CD4-positive, alpha-beta T cell (primary cell): ENCODE measurements around the gene KCNC4. TPM values are rescaled to one million over a fixed set of nuclear protein-coding genes. Genes with fewer than 3 reads are reported as not detected.

Experiments
- ATAC-seq: fragments of 200-7000 bp; cut with Tn5 transposase; one replicate; pipeline ENCODE4 v1.10.0; 2022; ENCODE audit warnings: mild to moderate bottlenecking; ENCODE audit not compliant: poor library complexity
- CTCF ChIA-PET: fragments of 350-600 bp; sonication (Branson Sonifier 250); formaldehyde crosslinking; loops from one replicate; lab custom pipeline; 2021; ENCODE audit warnings: antibody characterized with exemption, inconsistent platforms; lab: Charles Lee
- POLR2A ChIA-PET: fragments of 350-600 bp; sonication (Branson Sonifier 250); formaldehyde crosslinking; loops from one replicate; lab custom pipeline; 2021; ENCODE audit warnings: antibody characterized with exemption, inconsistent platforms; lab: Charles Lee
- DNase-seq, 14 experiments: peaks; one replicate each; pipeline ENCODE4 v3.0.0-alpha.2; 2013 to 2020; ENCODE audit warnings: mixed read lengths in 2 of 14
- H3K27ac ChIP-seq, 2 donors: one replicate each; pipeline versions ENCODE4 v1.5.1 to v1.7.0; 2013; ENCODE audit warnings: low read length in 2 of 2, low read depth in 1 of 2, mild to moderate bottlenecking in 1 of 2
- H3K27me3 ChIP-seq, 2 experiments: 1 replicate in 1 of 2; 2 replicates in 1 of 2; pipeline versions ENCODE4 v1.6.1 to v1.7.0; 2013; ENCODE audit warnings: low read length in 2 of 2, control low read depth in 1 of 2, mild to moderate bottlenecking in 1 of 2, moderate library complexity in 1 of 2; ENCODE audit not compliant: insufficient read depth in 2 of 2, control insufficient read depth in 1 of 2
- H3K36me3 ChIP-seq: one replicate; pipeline ENCODE4 v1.6.1; 2013; ENCODE audit warnings: low read length, control low read depth; ENCODE audit not compliant: insufficient read depth
- H3K4me1 ChIP-seq: one replicate; pipeline ENCODE4 v1.6.1; 2013; ENCODE audit warnings: low read length, control low read depth; ENCODE audit not compliant: insufficient read depth
- H3K4me3 ChIP-seq: one replicate; pipeline ENCODE4 v1.5.1; 2013; ENCODE audit warnings: mild to moderate bottlenecking, low read length, moderate library complexity
- H3K9me3 ChIP-seq, 2 experiments: 1 replicate in 1 of 2; 2 replicates in 1 of 2; pipeline versions ENCODE4 v1.6.1 to v1.7.0; 2013; ENCODE audit warnings: low read length in 2 of 2, mild to moderate bottlenecking in 2 of 2, control low read depth in 1 of 2, moderate library complexity in 1 of 2; ENCODE audit not compliant: control insufficient read depth in 1 of 2, insufficient read depth in 1 of 2
- H3K27ac Mint-ChIP-seq: one replicate; pipeline ENCODE4 v1.8.0; 2020; ENCODE audit warnings: mixed read lengths
- H3K27me3 Mint-ChIP-seq: one replicate; pipeline ENCODE4 v1.8.0; 2021; ENCODE audit warnings: mixed read lengths
- H3K36me3 Mint-ChIP-seq: one replicate; pipeline ENCODE4 v1.8.0; 2021; ENCODE audit warnings: low read depth, mixed read lengths
- H3K4me1 Mint-ChIP-seq: one replicate; pipeline ENCODE4 v1.8.0; 2021; ENCODE audit warnings: low read depth, mixed read lengths
- H3K4me3 Mint-ChIP-seq: one replicate; pipeline ENCODE4 v1.8.0; 2020; ENCODE audit warnings: mild to moderate bottlenecking, mixed read lengths
- H3K9me3 Mint-ChIP-seq: one replicate; pipeline ENCODE4 v1.8.0; 2020; ENCODE audit warnings: mixed read lengths
- intact Hi-C, 2 experiments: fragments of 100-400 bp; cut with DNase I in 1 of 2; cut with micrococcal nuclease in 1 of 2; formaldehyde crosslinking; loops; one replicate each; pipeline versions ENCODE4 v1.15.1 to v1.9.0; 2023 to 2025; cut with DNase I, micrococcal nuclease
- total RNA-seq, 174 experiments: library from RNA in 2 of 174; stranded (reverse) in 2 of 174; gene quantifications; one replicate each; pipeline ENCODE4 v1.2.3 and lab custom pipeline; 2021 to 2026
- TF ChIP-seq, protein P1 (sequence below): fragments of 200-600 bp; IDR thresholded peaks from one replicate; pipeline ENCODE4 v1.8.0; 2022; ENCODE audit warnings: antibody characterized with exemption, mild to moderate bottlenecking

KCNC4 gene
- total RNA-seq, 2 experiments from 2014 or later, result 16.5 to 17.7 TPM

DNA sequence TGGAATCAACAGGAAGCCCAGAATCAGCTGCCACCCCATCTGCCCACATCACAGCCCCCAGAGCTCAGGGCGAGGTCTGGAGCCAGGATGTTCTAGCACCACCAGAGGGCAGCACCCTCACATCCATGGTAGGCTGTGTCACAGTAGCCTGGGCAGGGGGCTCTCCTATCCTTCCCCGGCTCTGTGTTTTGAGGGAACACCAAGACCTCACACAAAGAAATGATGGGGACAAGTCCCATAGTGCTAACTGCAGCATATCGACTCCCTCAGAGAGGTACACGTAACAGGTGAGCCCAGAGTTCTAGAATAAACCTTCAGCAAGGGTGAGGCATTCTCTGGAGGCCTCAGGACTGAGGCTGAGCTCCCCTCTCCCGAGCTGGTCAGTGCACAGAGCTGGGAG lies 2.3 kb upstream of the KCNC4 start:
- H3K4me3 Mint-ChIP-seq, result peak overlapping the region; percentile 90
- intact Hi-C loops, result loop anchor here (1.0 to 10.0 kb wide), 6 partner anchors 57 to 574 kb away; no protein-coding TSS in a partner anchor

DNA sequence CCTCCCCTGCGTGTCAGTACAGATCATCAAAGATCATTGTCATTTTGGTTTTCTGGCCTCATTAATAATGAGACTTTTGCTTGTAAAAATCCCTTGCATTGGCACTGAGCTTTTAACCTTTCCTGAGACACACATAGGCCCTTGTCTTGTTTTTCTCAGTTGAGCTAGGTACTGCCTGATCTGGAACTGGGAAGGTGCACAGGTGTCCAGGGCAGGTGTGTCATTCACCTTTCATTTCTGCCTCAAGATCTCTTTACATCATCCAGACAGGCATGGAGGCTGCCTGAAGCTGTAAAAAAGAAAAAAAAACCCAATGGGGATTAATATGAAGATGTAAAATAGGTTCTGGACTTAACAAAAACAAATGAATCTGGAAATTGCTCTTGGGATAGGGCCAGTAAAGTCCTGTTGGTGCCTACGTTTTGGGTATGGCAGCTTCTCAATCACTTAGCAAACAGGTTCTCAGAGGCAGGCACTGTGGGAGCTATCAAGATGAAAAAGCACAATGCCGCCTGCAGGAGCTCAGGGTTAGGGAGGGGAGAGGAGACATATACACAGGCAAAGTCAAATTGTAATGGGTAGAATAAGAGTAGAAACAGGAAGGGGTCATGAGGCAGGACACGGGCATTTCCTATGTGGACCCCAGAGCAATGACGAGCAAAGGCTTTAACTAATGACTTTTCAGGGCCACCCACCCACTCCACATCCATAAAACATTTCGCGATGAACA lies 1.0 kb upstream of the KCNC4 start:
- Histone ChIP-seq H3K9me3 (no peaks in the 10 kb centered on the region), H3K36me3 (no peaks in the 10 kb centered on the region), H3K4me3 (peak overlapping the region; percentile 60), H3K27ac (peak overlapping the region; percentile 84 to 86), H3K4me1 (peaks cover 49% of the 10 kb centered on the region), H3K27me3 (no peaks in the 10 kb centered on the region)
- CTCF ChIA-PET, result interaction anchor here (0.8 to 7.3 kb wide), 9 partner anchors 12 to 287 kb away, joined by 3 to 123 read pairs (median 7); partner anchors contain the start of gene RBM15
- POLR2A ChIA-PET, result interaction anchor here (0.8 to 6.9 kb wide), 6 partner anchors 104 to 578 kb away, joined by 4 to 199 read pairs (median 12); partner anchors contain the start of genes LAMTOR5 and RBM15
- Mint-ChIP-seq H3K9me3 (no peaks in the 10 kb centered on the region), H3K27ac (peak overlapping the region; percentile 94), H3K4me1 (peaks cover 66% of the 10 kb centered on the region), H3K27me3 (no peaks in the 10 kb centered on the region), H3K4me3 (peak overlapping the region; percentile 90), H3K36me3 (peaks cover 4% of the 10 kb centered on the region)
- TF ChIP-seq, protein P1, sequence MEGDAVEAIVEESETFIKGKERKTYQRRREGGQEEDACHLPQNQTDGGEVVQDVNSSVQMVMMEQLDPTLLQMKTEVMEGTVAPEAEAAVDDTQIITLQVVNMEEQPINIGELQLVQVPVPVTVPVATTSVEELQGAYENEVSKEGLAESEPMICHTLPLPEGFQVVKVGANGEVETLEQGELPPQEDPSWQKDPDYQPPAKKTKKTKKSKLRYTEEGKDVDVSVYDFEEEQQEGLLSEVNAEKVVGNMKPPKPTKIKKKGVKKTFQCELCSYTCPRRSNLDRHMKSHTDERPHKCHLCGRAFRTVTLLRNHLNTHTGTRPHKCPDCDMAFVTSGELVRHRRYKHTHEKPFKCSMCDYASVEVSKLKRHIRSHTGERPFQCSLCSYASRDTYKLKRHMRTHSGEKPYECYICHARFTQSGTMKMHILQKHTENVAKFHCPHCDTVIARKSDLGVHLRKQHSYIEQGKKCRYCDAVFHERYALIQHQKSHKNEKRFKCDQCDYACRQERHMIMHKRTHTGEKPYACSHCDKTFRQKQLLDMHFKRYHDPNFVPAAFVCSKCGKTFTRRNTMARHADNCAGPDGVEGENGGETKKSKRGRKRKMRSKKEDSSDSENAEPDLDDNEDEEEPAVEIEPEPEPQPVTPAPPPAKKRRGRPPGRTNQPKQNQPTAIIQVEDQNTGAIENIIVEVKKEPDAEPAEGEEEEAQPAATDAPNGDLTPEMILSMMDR, result no peak
- intact Hi-C loops, result loop anchor here (5.0 to 10.0 kb wide), 4 partner anchors 56 to 573 kb away; no protein-coding TSS in a partner anchor
- ATAC-seq, result no peak
- peak in 1 of 14 experiments; percentile 35 for DNase-seq

More for the DNA sequence above, 2.3 kb upstream of the KCNC4 start:
- DNase-seq (peak; percentile 70 to 88 (median 76)), ATAC-seq (peak; percentile 20)
- H3K36me3 Mint-ChIP-seq, result peaks cover 4% of the 10 kb centered on the region
- Histone ChIP-seq H3K4me3 (no peak overlapping the region), H3K9me3 (no peaks in the 10 kb centered on the region), H3K27me3 (no peaks in the 10 kb centered on the region), H3K4me1 (peaks cover 53% of the 10 kb centered on the region), H3K27ac (no peak overlapping the region), H3K36me3 (no peaks in the 10 kb centered on the region)
- H3K27ac Mint-ChIP-seq, result peak overlapping the region; percentile 94
- H3K27me3 Mint-ChIP-seq, result no peaks in the 10 kb centered on the region
- ChIA-PET POLR2A (interaction anchor here (0.6 to 6.9 kb wide), 11 partner anchors 11 to 1008 kb away, joined by 3 to 199 read pairs (median 4); partner anchors contain the start of genes LAMTOR5, LRIF1 and RBM15), CTCF (interaction anchor here (0.6 to 7.3 kb wide), 21 partner anchors 8 to 288 kb away, joined by 3 to 123 read pairs (median 5); partner anchors contain the start of genes LAMTOR5, RBM15 and STRIP1)
- TF ChIP-seq, protein P1, result peak; percentile 83
- peaks cover 65% of the 10 kb centered on the region for H3K4me1 Mint-ChIP-seq
- H3K9me3 Mint-ChIP-seq, result no peaks in the 10 kb centered on the region

DNA sequence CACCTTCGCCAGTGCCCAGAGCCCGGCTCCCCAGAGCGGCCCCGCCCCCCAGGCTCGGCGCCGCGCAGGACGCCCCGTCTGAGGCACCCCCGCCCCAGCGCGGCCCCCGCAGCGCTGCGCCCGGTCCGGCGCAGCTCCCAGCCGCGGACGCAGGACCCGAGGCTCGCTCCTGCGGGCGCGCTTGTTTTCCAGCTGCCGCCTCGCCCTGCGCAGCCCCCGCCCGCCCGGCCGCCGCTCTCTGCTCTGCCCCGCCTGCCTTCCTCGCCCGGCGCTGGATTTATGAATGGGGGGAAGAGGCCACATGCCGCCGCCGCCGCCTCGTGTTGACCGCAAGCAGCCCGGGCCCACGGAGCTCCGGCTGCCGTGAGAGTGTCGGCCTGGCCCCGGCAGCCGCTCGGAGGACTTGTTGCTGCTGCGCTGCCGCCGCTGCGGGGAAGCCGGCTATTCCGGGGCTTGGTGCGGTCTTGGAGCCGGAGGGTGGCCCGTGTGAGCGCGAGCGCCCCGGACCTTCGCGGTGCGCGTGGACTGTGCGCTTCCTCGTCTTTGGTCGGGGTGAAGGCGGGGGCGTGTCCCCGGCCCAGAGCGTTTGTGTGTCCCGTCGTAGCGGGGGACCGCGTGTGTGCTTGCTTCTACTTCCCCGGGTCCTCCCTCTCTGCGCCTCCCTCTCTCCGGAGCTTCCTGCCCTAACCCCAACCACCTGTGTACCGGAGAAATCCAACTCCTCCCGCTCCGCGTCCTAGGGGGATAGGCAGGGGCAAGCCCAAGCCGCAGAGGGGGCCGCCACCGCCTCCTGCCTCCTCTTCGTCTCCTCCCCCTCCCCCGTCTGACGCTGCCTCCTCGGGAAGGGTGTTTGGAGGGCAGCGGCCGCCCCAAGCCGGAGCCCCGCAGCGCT lies 736 bp downstream of the KCNC4 start:
- POLR2A ChIA-PET, result interaction anchor here (0.7 to 6.9 kb wide), 6 partner anchors 90 to 396 kb away, joined by 3 to 199 read pairs (median 4); partner anchors contain the start of genes KCNA2 and RBM15
- intact Hi-C loops, result loop anchor here (1.0 to 5.0 kb wide), 2 partner anchors 127 to 406 kb away; no protein-coding TSS in a partner anchor
- peaks cover 57% of the 10 kb centered on the region for H3K4me1 ChIP-seq
- Mint-ChIP-seq H3K4me3 (peak overlapping the region; percentile 94), H3K27ac (peak overlapping the region; percentile 91), H3K27me3 (no peaks in the 10 kb centered on the region), H3K9me3 (no peaks in the 10 kb centered on the region), H3K4me1 (peaks cover 65% of the 10 kb centered on the region), H3K36me3 (peaks cover 4% of the 10 kb centered on the region)
- H3K36me3 ChIP-seq, result no peaks in the 10 kb centered on the region
- no peaks in the 10 kb centered on the region for H3K27me3 ChIP-seq
- peak; percentile 14 for ATAC-seq
- TF ChIP-seq, protein P1, result no peak
- CTCF ChIA-PET, result interaction anchor here (1.1 to 7.3 kb wide), 4 partner anchors 14 to 151 kb away, joined by 3 to 123 read pairs (median 32); partner anchors contain the start of gene RBM15
- H3K9me3 ChIP-seq, result no peaks in the 10 kb centered on the region
- H3K27ac ChIP-seq, result peak overlapping the region in 1 of 2 donors; percentile 50
- peak; percentile 29 to 80 (median 51) for DNase-seq
- peak overlapping the region; percentile 70 for H3K4me3 ChIP-seq
